GM12878 (cell line): ENCODE measurements around the gene KCNQ1OT1. TPM values are rescaled to one million over a fixed set of nuclear protein-coding genes. Genes with fewer than 3 reads are reported as not detected.

Experiments used
- ATAC-seq: fragments of 200-7000 bp; cut with Tn5 transposase; 3 replicates; pipeline ENCODE4 v1.9.1; 2020; ENCODE audit warnings: mild to moderate bottlenecking, moderate library complexity
- BruUV-seq: library from RNA; stranded (reverse); fragments of 400-500 nt; replicated peaks from 2 replicates; lab custom pipeline; 2021; lab: Mats Ljungman, UMichigan
- CTCF ChIA-PET: fragments of 300-600 bp; sonication (Branson Sonifier 250); formaldehyde crosslinking; extraction: SDS; loops from one replicate; lab custom pipeline; 2021; ENCODE audit warnings: inconsistent platforms; lab: Yijun Ruan, JAX
- POLR2A ChIA-PET: fragments of 350-600 bp; formaldehyde crosslinking; extraction: SDS; loops from one replicate; lab custom pipeline; 2021; ENCODE audit warnings: inconsistent platforms; lab: Charles Lee
- RAD21 ChIA-PET: fragments of 300-600 bp; sonication (Branson Sonifier 250); formaldehyde crosslinking; loops from one replicate; lab custom pipeline; 2023; ENCODE audit warnings: antibody characterized with exemption; ENCODE audit not compliant: unreplicated experiment; lab: Charles Lee
- SMC1A ChIA-PET: fragments of 300-600 bp; sonication (Branson Sonifier 250); formaldehyde crosslinking; loops from one replicate; lab custom pipeline; 2023; ENCODE audit not compliant: unreplicated experiment, uncharacterized antibody; lab: Charles Lee
- DNase-seq: peaks from one replicate; pipeline ENCODE4 v3.0.0-alpha.2; 2011; ENCODE audit warnings: low read depth, low spot score
- FAIRE-seq: peaks from 3 replicates; lab custom pipeline; 2011; peaks lifted over from hg19 to GRCh38; lab: Jason Lieb, UNC
- H2AFZ ChIP-seq: 2 replicates; pipeline ENCODE4 v1.6.0; 2011; ENCODE audit warnings: low read depth, low read length, control low read depth; ENCODE audit not compliant: control insufficient read depth
- H3K27ac ChIP-seq: 2 replicates; pipeline ENCODE4 v1.5.1; 2011; ENCODE audit warnings: control low read depth; ENCODE audit not compliant: control insufficient read depth, insufficient read depth
- H3K27me3 ChIP-seq, 2 experiments: replicated peaks in 1 of 2; 2 replicates each; pipeline versions ENCODE4 v1.6.0 to v1.6.1; 2011; ENCODE audit warnings: low read length in 1 of 2; ENCODE audit not compliant: control insufficient read depth in 2 of 2, insufficient read depth in 2 of 2
- H3K36me3 ChIP-seq, 2 experiments: 2 replicates each; pipeline ENCODE4 v1.5.1; 2011; ENCODE audit warnings: low read length in 1 of 2; ENCODE audit not compliant: control insufficient read depth in 2 of 2, insufficient read depth in 2 of 2
- H3K4me1 ChIP-seq: 2 replicates; pipeline ENCODE4 v1.6.1; 2011; ENCODE audit warnings: mild to moderate bottlenecking, low read length, moderate library complexity, mixed read lengths; ENCODE audit not compliant: control insufficient read depth, insufficient read depth
- H3K4me2 ChIP-seq: 2 replicates; pipeline ENCODE4 v1.6.0; 2011; ENCODE audit warnings: control low read depth; ENCODE audit not compliant: control insufficient read depth, insufficient read depth
- H3K4me3 ChIP-seq: fragments of 200-600 bp; sonication (generic); 2 replicates; pipeline ENCODE4 v1.5.1; 2016
- H3K79me2 ChIP-seq: 2 replicates; pipeline ENCODE4 v1.6.0; 2011; ENCODE audit warnings: low read length; ENCODE audit not compliant: control insufficient read depth, insufficient read depth
- H3K9ac ChIP-seq: 2 replicates; pipeline ENCODE4 v1.8.0; 2011; ENCODE audit warnings: low read length, control low read depth, mixed read lengths; ENCODE audit not compliant: control insufficient read depth, insufficient read depth
- H3K9me3 ChIP-seq: replicated peaks from 3 replicates; pipeline ENCODE4 v1.5.1; 2011; ENCODE audit warnings: mild to moderate bottlenecking, low read length; ENCODE audit not compliant: control insufficient read depth, insufficient read depth
- H4K20me1 ChIP-seq: 2 replicates; pipeline ENCODE4 v1.6.0; 2011; ENCODE audit not compliant: control insufficient read depth, insufficient read depth
- ASH2L ChIP-seq: fragments of 300-600, 200-600 bp; sonication (generic); IDR thresholded peaks from 2 replicates; pipeline ENCODE4 v1.6.1; 2017; ENCODE audit warnings: low read depth, mild to moderate bottlenecking, borderline replicate concordance
- BMI1 ChIP-seq: fragments of 450-650 bp; IDR thresholded peaks from 2 replicates; pipeline ENCODE4 v1.6.1; 2016; ENCODE audit warnings: mild to moderate bottlenecking, moderate library complexity, borderline replicate concordance
- CEBPZ ChIP-seq: fragments of 150-350 bp; IDR thresholded peaks from 2 replicates; pipeline ENCODE4 v1.6.1; 2016; ENCODE audit warnings: low read depth, low read length
- CREM ChIP-seq: IDR thresholded peaks from 2 replicates; pipeline ENCODE4 v1.6.1; 2014; ENCODE audit warnings: antibody characterized with exemption, low read depth
- IKZF2 ChIP-seq, 2 experiments: fragments of 450-650 bp; IDR thresholded peaks; 2 replicates each; pipeline ENCODE4 v1.6.1; 2017; ENCODE audit warnings: mild to moderate bottlenecking in 2 of 2, moderate library complexity in 2 of 2
- RB1 ChIP-seq: fragments of 450-650 bp; formaldehyde crosslinking; IDR thresholded peaks from 2 replicates; pipeline ENCODE4 v1.6.1; 2017; ENCODE audit warnings: mild to moderate bottlenecking, borderline replicate concordance
- SIN3A ChIP-seq: IDR thresholded peaks from 2 replicates; pipeline ENCODE4 v1.6.1; 2012; ENCODE audit warnings: low read depth, low read length, improper control_type of control experiment
- SMC3 ChIP-seq: IDR thresholded peaks from 2 replicates; pipeline ENCODE4 v1.6.1; 2011; ENCODE audit warnings: low read length, improper control_type of control experiment, borderline replicate concordance
- SPI1 ChIP-seq: IDR thresholded peaks from 2 replicates; pipeline ENCODE4 v1.6.1; 2011; ENCODE audit warnings: low read depth, mild to moderate bottlenecking, low read length, moderate library complexity, borderline replicate concordance; ENCODE audit not compliant: insufficient read depth
- SRF ChIP-seq, 2 experiments: IDR thresholded peaks; 2 replicates each; pipeline ENCODE4 v1.6.1; 2011; ENCODE audit warnings: low read depth in 2 of 2, low read length in 2 of 2, mild to moderate bottlenecking in 1 of 2, moderate library complexity in 1 of 2
- TBL1XR1 ChIP-seq: IDR thresholded peaks from 2 replicates; pipeline ENCODE4 v1.6.1; 2012; ENCODE audit warnings: low read depth, low read length, improper control_type of control experiment
- YBX1 ChIP-seq: fragments of 450-650 bp; IDR thresholded peaks from 2 replicates; pipeline ENCODE4 v1.6.1; 2016; ENCODE audit warnings: antibody characterized with exemption
- ZBTB11 ChIP-seq: fragments of 450-650 bp; formaldehyde crosslinking; IDR thresholded peaks from 2 replicates; pipeline ENCODE4 v1.5.0; 2022; ENCODE audit warnings: mild to moderate bottlenecking, missing genetic modification characterization
- WGBS: methylation state at CpG from one replicate; pipeline ENCODE4 v1.1.6; 2016; ENCODE audit warnings: low lambda C conversion rate; ENCODE audit not compliant: insufficient replicate concordance, insufficient coverage; ENCODE audit errors: missing lambda C conversion rate; 5-methylcytosine and 5-hydroxymethylcytosine counted together
- in situ Hi-C: fragments of 300-500 bp; cut with MboI; formaldehyde crosslinking; loops from 9 replicates; pipeline ENCODE4 v1.14.3; 2018; ENCODE audit warnings: mixed read lengths
- intact Hi-C: fragments of 100-400 bp; cut with micrococcal nuclease; formaldehyde crosslinking; loops from one replicate; pipeline ENCODE4 v1.14.2; 2022; ENCODE audit not compliant: unreplicated experiment
- polyA plus RNA-seq, 11 experiments: library from polyadenylated mRNA; depleted of rRNA in 4 of 11; unstranded in 6 of 11; stranded (reverse) in 5 of 11; fragments of >200 nt; fragmentation: Nextera tagmentation in 4 of 11; fragmentation: Illumina TruSeq in 1 of 11; extraction: Ambion mirVana in 4 of 11; extraction: Trizol in 1 of 11; gene quantifications; 1 replicate in 1 of 11; 2 replicates in 10 of 11; pipeline versions ENCODE4 v1.2.1 to v1.2.3, GENCODE V29; 2011 to 2016; ENCODE audit warnings: inconsistent platforms in 2 of 11, missing spikeins in 2 of 11, low read depth in 1 of 11
- total RNA-seq, 4 experiments: library from RNA; depleted of rRNA in 3 of 4; stranded (reverse); fragments of >200 nt in 3 of 4; fragmentation: Illumina TruSeq in 1 of 4; extraction: Trizol in 1 of 4; gene quantifications; 2 replicates each; pipeline versions ENCODE4 v1.2.1 to v1.2.3, GENCODE V29; 2013 to 2021

The KCNQ1OT1 gene
- total and polyA plus RNA-seq, 10 of the 15 experiments (the other 5 are each of a cell fraction or from before 2014, with no cell fraction given) = 0.02 to 1.6 (median 0.41) TPM

GRCh38 chr11:2643746-2644145 is 56.0 kb downstream of the KCNQ1OT1 start:
- H3K4me2 ChIP-seq = no peak overlapping the region
- H2AFZ ChIP-seq = no peak overlapping the region
- TF ChIP-seq TBL1XR1 = no peak
- TF ChIP-seq BMI1 = no peak
- no peak for TF ChIP-seq SIN3A
- TF ChIP-seq SRF (IDR thresholded peaks at IDR 0.05; ENCODE audit: low read depth in 2 of 2, low read length in 2 of 2) = no peak
- TF ChIP-seq YBX1 = no peak
- no peak for TF ChIP-seq CEBPZ
- TF ChIP-seq ZBTB11 (CRISPR knock-in tag) = no peak
- no peak for TF ChIP-seq RB1
- TF ChIP-seq SMC3 = no peak
- no peak for TF ChIP-seq IKZF2 (IDR thresholded peaks at IDR 0.05)
- TF ChIP-seq SPI1 = no peak
- TF ChIP-seq CREM = no peak
- no peak for TF ChIP-seq ASH2L
- CTCF ChIA-PET = no interaction called here
- no peaks in the 10 kb centered on the region; a peak in 1 of 4 replicates for H3K27me3 ChIP-seq
- POLR2A ChIA-PET = no interaction called here
- H3K9ac ChIP-seq = no peak overlapping the region
- BruUV-seq = no TSS peak
- no peaks in the 10 kb centered on the region for H3K36me3 ChIP-seq
- 51% methylated on average over 3 of the region's 3 CpGs for WGBS
- H3K9me3 ChIP-seq = no peaks in the 10 kb centered on the region; the same call in none of the 3 replicates
- intact Hi-C loops = no loop called here
- RAD21 ChIA-PET = no interaction called here
- DNase-seq (no peak), ATAC-seq (no peak), FAIRE-seq (no peak)
- SMC1A ChIA-PET = no interaction called here
- H3K4me1 ChIP-seq = no peaks in the 10 kb centered on the region
- no peaks in the 10 kb centered on the region for H4K20me1 ChIP-seq
- H3K27ac ChIP-seq = no peak overlapping the region
- in situ Hi-C loops = no loop called here
- no peak overlapping the region for H3K4me3 ChIP-seq
- H3K79me2 ChIP-seq = no peaks in the 10 kb centered on the region
